Measurements from ENCODE around the gene SPAAR. TPM values are rescaled to one million over a fixed set of nuclear protein-coding genes. Genes with fewer than 3 reads are reported as not detected.
"Not testable (repeated sequence)": the region's sequence is repeated elsewhere in the genome, so short reads cannot be mapped to it uniquely, and the experiment has no call there.

Gene SPAAR
- 0.83 TPM for total RNA-seq

- DNase-seq (ENCODE audit: low spot score) = no peak
These were observed at the start of gene SPAAR for GRCh38 chr9:35909274-35909673. Gene SPAAR, plus strand, starts transcription at chr9:35909490. Its CDS starts 974 bp downstream, at chr9:35910464.

- DNase-seq (ENCODE audit: low spot score) = peak; percentile 7
These were observed 49.3 kb upstream of the SPAAR start for GRCh38 chr9:35859990-35860339.

GRCh38 chr9:35861161-35861897 lies 48.0 kb upstream of the SPAAR start:
- no peak for DNase-seq (ENCODE audit: low spot score)

GRCh38 chr9:35862328-35862727 lies 47.0 kb upstream of the SPAAR start:
- no peak for DNase-seq (ENCODE audit: low spot score)

- no peak for DNase-seq (ENCODE audit: low spot score)
These were observed 45.7 kb upstream of the SPAAR start for GRCh38 chr9:35863583-35863982.

GRCh38 chr9:35864695-35865255 lies 44.5 kb upstream of the SPAAR start:
- DNase-seq (ENCODE audit: low spot score) = no peak

- no peak for DNase-seq (ENCODE audit: low spot score)
These were observed 41.8 kb upstream of the SPAAR start for GRCh38 chr9:35867538-35867937.

- no peak for DNase-seq (ENCODE audit: low spot score)
These were observed 40.4 kb upstream of the SPAAR start for GRCh38 chr9:35868933-35869332.

- DNase-seq (ENCODE audit: low spot score) = no peak
These were observed 39.6 kb upstream of the SPAAR start for GRCh38 chr9:35869621-35870216.

GRCh38 chr9:35870351-35870923 lies 38.9 kb upstream of the SPAAR start, which contains the start of gene OR13J1:
Gene OR13J1, minus strand, starts transcription at chr9:35870401. Its CDS starts 0 bp downstream, at chr9:35870401.
- no peak for DNase-seq (ENCODE audit: low spot score)

GRCh38 chr9:35871545-35871944 lies 37.7 kb upstream of the SPAAR start:
- peak; percentile 26 for DNase-seq (ENCODE audit: low spot score)

- DNase-seq (ENCODE audit: low spot score) = no peak
These were observed 36.8 kb upstream of the SPAAR start for GRCh38 chr9:35872505-35872904.

- peak; percentile 81 for DNase-seq (ENCODE audit: low spot score)
These were observed 26.9 kb upstream of the SPAAR start for GRCh38 chr9:35882263-35882848.

GRCh38 chr9:35882996-35883395 lies 26.3 kb upstream of the SPAAR start:
- DNase-seq (ENCODE audit: low spot score) = no peak

- not testable (repeated sequence) for DNase-seq (ENCODE audit: low spot score)
These were observed 24.4 kb upstream of the SPAAR start for GRCh38 chr9:35884908-35885307.

GRCh38 chr9:35891646-35892045 lies 17.6 kb upstream of the SPAAR start:
- no peak for DNase-seq (ENCODE audit: low spot score)

- no peak for DNase-seq (ENCODE audit: low spot score)
These were observed 17.2 kb upstream of the SPAAR start for GRCh38 chr9:35892051-35892450.

- DNase-seq (ENCODE audit: low spot score) = no peak
These were observed 12.7 kb upstream of the SPAAR start for GRCh38 chr9:35896570-35896969.

- DNase-seq (ENCODE audit: low spot score) = not testable (repeated sequence)
These were observed 11.8 kb upstream of the SPAAR start for GRCh38 chr9:35897376-35898099.

GRCh38 chr9:35898337-35898736 lies 11.0 kb upstream of the SPAAR start:
- no peak for DNase-seq (ENCODE audit: low spot score)

GRCh38 chr9:35899021-35899420 lies 10.3 kb upstream of the SPAAR start:
- DNase-seq (ENCODE audit: low spot score) = no peak

GRCh38 chr9:35903049-35903448 lies 6.2 kb upstream of the SPAAR start:
- no peak for DNase-seq (ENCODE audit: low spot score)
